GM03348 (cell line): Measurements from ENCODE around the gene KCNN3.

Source experiments
- DNase-seq: peaks from one replicate; pipeline ENCODE4 v3.0.0; 2012; ENCODE audit warnings: low spot score

Gene KCNN3

DNA sequence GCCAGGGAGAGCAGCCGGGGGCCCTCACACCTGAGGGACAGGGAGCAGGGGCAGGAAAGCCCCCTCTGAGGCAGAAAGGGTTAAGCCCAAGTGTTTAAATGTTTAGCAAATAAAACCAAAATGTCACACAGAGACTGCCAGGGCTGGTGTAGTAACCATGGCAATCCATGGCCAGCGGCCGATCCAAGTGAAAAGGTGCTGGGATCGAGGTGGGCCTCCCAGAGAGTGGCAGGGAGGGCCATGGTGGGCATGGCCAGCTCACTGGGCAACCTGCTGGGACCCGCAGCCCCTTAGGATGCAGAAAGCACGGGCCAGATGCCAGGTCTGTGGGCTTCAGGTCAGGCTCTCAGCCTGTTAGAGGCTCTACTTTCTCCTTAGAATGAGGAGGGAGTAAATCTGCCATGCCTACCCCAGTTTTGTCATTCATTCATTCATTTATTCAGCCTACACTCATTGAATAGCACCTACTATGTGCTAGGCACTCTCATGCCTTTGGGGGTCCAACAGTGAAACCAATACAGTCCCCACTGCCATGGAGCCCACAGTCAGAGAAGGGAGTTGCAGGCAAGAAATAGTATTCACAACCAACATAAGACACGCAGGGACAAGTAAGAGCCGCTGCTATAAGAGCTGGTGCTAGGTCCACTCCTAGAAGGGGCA, 56.1 kb downstream of the KCNN3 start:
- no peak for DNase-seq

DNA sequence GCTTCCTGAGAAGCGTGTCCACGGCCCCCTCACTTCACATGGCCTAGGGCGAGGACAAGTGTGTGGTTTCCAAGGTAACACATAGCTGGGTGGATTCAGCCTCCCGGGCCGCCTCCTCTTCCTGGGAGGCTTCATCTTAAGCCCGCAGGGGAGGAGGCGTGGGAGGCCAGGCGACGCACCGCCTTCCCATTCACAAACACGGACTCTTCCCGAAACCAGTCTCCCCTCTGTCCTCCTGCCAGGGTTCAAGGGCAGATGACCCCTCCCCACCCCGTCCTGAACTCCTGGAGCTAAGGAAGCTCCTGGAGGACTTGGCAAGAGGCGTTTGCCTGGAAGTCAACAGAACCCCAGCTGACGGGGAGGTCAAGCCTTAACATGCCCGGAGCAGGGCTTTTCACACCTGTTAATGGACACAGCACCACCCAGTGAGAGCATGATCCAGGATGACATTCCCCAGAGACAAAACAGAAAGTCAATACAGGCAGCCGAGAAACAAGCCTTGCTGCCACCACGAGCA, 56.7 kb downstream of the KCNN3 start:
- no peak for DNase-seq

DNA sequence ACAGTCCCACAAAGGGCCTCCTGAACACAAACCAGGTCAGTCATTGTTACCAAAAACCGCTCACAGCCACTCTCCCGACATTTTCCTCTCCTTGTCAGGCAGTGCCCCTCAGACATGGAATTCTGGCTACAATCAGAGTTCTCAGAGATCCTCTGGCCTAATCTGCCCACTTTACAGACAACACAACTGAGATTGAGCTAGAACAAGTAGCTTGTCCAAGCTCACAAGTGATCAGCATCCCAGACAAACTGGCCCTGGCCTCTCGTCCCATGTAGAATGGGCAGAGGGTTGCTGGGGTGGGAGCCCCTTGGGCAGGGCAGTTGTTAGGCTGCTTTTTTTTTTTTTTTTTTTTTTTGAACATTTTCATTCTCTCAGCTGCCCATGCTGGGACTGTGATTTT, 57.2 kb downstream of the KCNN3 start:
- no peak for DNase-seq

DNA sequence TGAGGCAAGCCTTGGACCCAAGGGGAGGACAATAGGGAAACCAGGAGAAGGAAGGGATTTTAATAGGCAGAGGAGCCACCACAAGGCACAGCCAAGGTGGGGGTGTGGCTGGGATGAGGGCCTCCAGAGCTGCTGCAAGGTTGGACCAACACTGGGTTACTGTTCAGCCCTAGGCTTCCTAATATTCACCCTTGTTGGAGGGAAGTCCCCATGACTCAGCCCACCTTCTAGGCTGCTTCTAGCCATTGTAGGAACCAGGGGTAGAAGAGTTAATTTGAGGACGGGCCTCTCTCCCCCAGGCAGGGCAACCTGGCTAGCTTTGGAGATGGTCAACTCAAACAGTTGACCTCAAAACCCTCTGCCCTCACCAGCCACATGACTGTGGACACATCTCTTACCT, 59.5 kb downstream of the KCNN3 start:
- DNase-seq = no peak

DNA sequence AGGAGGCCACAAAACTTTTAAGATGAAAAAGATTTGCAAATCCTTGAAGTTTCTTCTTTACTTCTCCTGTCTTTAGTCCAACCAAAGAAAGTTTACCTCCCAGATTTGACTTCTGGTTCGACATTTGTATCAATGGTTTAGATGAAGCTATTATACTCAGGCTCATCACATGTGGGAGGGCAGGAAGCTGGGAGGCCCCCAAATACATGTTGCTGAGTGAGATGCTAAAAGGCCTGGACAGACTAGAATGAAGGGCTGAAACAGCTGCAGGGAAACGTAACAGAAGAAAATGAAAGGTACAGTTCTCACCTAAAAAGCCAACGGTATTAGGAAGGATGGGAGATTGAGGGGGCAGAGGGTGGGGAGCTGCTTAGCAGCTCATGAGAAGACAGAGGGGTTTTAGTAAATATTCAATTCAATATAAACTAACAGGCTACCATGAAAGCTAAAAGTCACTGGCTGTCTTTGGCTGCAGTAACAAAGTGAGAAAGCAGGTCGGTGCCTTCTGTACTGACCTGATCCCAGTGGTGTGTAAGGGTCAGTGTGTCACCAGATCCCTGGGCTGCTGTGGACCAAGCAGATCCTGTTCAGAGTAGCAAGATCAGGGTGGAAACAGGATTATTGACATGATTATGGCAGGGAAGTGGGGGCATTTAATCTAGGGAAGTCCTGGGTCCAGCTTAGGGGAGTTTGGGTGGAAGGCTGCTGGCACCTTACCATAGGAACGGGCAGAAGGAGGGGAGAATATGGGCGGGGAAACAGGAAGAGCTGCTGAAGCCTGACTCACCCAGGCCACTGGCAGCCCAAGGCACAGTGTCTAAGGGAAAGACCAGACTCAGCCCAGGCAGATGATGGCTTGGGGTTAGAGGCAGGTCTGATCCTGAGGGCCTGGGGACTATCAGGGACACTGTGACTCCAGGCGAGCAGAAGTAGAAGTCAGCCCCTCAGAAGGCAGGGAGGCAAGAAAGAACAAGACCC, 60.4 kb downstream of the KCNN3 start:
- peak; percentile 77 for DNase-seq

DNA sequence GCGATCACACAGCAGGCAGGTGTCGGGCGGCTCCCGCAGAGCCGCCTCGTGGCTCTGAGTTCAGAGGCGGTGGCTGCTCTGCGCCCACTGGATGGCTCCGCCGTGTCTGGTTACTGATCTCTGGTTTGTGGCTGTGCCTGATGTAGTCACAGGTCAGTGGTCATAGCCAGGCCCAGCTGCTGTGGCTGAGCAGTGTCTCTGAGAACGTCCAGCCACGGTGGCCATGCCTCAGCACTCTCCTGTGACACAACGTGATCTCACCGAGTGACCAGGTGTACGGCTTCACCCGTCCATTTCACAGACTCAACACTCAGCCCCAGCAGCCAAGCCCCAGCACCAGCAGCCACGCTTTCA, 61.2 kb downstream of the KCNN3 start:
- DNase-seq = no peak

DNA sequence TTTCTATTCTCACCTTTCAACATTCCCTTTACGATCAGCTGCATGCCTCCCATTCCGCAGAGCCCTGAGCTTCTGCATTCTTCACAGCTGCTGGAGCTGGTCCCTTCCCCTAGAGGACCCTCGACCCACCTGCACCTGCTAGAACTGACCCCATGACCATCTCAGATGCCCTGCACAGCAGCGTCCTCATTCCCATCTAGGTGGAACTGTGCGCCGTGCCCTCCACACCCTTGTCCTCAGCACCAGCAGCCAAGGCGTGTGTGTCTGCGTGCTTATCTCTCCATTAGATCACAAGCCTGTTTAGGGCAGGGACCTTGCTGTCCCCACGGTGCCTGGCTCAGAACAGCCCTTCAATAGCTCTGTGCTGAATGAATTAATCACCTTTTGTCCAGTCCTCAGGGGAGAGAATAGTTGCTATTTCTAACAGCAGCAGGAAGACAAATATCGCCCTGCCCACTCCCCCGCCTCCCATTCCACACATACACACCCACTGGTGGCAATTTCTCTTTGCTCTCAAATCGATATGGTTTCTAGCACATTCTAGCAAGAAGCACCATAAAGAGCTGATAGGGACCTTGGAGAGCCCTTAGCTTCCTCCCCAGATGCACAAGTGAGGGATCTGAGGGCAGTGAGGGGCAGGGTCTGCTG, 61.7 kb downstream of the KCNN3 start:
- DNase-seq = no peak

DNA sequence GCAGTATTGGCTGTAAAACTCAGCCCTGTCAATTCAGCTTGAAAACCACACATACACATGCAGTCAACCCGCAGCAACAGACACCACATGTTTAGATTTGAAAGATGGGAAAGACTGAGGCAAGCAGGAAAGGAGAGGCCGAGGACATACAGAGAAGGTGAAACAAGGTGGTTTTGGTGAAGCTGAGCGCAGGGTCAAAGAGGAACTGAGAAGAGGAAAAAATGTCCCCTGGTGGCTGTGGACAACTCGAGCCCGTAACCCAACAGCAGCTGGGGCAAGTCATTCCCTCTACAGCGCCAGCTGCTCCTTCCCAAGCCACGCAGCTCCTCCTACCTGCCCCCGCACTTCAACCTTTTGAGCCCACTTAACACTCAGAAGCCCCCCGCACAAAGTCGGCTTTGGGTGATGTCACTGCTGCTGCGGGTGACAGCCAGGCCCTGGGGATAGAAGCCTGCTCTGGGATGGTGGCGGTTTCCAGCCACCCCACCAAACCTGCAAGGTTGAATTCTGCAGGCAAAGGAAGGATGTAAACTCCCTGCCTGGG, 63.0 kb downstream of the KCNN3 start:
- no peak for DNase-seq

DNA sequence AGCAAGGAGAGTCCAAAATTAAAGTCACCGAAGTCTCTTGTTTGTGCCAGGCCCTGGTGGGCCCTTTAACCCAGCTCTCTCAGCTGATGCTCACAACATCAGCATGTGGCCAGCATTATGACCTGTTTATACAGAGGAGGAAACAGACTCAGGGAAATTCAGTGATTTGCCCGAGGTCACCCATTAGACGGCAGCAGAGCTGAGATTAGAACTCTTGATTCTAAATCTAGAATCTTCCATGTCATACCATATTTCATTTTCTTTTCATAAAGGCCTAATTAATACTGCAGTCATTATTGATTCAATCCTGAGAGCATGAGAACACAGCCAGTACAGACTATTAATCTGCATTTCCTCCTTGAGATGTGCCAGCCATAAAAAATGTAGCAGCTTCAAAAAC, 63.7 kb downstream of the KCNN3 start:
- DNase-seq = no peak

DNA sequence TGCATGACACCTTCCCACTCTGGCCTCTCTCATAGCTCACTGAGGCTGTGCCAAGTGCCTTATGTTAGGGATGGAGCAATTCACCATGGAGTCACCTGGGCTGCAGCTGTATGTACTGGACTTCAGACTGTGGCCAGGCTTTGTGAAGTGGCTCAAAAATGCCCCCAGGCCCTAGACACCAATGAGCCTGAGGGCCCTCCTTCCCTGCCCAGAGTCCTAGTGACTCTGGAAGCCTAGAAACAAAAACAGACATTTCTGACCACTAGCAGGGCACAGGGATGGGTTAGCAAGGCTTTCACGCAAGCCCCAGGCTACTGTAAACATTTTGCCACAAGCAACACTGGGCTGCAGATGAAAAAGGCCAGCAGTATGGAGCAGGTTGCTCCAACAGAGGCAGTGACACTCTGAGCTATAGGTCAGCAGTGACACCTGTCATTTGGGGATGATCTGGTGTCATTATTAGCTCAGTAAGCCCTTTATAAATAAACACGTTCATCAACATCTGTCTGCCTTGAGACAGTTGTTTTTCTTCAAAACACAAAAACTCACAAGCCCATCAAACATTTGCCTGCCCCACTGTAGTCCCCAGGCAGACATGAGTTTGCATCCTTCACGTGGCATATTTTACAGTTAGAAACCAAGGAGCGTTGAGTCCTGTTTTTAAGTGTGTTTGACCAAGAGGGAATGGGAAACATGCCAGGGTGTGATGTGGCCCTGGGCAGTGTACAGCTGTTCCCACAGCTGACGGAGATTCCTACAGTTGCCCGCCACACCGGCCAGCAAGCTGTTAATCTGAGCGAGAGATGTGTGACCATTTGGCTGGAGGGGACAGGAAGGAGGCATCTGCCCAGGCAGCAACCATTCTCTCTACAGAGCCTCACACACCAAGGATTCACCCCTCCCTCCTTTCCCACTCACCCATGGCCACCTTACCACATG, 66.8 kb downstream of the KCNN3 start:
- DNase-seq = no peak

DNA sequence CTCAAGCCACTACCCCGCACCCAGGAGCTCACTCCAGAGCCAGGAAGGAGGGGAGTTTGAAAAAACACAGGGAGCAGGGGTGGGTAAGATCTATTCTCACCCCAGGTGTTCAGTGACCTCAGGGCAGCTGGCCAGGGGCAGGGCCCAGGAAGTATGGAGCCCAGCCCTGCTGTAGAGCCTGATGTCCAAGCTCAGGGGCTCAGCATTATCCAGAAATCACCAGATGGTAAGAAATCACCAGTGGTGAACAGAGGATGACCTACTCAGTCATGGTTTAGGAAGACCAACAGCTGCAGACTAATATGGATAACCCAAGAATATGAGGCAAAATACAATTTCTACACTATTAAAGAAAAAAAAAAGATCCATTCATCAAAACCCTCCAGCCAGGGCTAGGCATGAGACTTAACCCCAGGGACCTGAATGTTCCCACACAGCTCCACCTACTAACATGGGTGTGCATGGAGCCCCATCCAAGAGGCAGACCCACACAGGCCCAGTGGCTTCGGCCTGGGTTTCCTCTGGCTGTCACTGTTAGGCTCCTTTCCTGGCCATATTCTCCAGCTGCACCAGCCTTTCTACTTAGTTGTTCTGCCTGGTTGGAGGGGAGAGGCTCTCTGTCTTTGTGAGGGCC, 67.6 kb downstream of the KCNN3 start:
- no peak for DNase-seq

DNA sequence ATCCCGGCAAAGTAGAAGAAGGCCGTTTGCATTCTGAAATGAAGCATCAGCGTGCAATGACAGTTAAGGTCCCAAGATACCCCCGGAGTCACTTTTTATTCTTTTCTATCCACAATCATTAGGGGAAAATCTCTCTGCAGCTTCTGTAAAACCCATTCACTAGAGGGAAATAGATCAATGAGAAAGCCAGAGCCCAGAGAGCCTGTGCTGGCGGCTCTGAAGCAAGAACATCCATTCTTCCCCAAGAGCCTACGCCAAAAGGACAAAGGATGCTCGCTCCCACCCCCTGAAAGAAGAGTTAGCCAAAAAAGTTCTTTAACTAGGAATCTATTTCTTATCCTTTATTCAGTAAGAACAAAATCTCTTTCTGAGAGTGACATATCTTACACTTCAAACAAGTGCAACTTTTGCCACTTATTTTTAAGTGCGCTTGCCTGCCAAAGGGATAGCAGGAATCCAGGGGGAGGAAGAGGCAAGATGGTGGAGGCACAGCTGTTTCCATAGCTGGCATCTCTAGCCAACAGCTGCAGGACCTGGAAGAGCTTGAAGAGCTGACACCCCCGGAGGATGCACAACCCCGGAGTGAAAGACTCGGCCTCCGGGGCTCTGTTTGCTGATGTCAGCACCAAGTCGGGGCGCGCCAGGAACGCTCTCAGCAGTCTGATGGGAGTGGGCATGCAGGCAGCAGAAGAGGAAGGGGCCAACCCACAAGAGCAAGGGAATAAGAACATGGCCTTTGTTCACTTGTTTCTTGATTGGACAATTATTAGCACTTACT, 68.7 kb downstream of the KCNN3 start:
- DNase-seq = no peak

DNA sequence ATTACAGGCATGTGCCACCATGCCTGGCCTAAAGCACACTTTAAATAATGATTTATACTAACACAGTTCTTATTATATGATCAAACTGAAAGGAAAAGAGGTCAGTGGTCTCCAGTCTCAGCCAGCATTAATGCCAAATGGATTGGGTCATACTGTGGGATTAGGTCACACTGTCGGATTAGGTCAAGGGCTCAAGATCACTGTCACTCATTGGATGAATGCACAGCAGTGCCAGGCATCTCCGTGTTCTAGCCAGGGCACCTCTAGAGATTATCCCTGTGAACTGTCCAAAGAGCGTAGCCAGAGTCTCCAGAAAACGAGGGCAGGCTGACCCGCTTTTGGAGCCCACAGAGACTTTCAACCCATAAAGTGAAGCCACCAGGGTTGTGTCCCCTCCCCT, 70.9 kb downstream of the KCNN3 start:
- no peak for DNase-seq

DNA sequence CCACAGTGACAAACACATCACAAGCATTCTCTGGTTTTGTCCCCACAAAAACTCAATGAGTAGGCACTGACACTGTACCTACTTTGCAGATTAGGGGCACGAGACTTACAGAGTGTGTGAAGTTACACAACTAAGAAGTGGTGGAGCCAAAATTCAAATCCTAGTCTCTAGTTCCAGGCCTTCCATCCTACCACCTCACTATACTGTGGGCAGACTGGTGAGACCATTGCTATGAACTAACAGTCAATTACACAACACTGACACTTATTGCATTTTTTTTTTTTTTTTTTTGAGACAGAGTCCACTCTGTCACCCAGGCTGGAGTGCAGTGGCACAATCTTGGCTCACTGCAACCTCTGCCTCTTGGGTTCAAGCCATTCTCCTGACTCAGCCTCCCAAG, 71.4 kb downstream of the KCNN3 start:
- no peak for DNase-seq

DNA sequence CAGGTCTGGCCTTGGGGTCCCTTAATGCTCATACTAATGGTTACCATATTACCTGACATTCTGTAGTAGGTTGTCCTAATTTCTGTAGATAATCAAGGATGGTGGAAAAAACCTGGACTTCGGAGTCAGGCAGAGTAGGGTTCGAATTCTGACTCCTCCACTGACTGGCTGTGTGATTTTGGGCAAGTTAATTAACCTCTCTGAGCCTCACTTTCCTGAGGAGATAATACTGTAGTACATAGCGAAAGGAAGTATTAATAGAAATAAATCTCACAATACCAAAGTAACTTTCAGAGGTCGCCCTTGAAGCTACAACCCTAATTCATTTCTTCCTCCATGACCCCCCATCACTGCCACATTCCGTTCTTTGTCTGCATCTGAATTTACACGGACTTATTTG, 72.9 kb downstream of the KCNN3 start:
- no peak for DNase-seq

DNA sequence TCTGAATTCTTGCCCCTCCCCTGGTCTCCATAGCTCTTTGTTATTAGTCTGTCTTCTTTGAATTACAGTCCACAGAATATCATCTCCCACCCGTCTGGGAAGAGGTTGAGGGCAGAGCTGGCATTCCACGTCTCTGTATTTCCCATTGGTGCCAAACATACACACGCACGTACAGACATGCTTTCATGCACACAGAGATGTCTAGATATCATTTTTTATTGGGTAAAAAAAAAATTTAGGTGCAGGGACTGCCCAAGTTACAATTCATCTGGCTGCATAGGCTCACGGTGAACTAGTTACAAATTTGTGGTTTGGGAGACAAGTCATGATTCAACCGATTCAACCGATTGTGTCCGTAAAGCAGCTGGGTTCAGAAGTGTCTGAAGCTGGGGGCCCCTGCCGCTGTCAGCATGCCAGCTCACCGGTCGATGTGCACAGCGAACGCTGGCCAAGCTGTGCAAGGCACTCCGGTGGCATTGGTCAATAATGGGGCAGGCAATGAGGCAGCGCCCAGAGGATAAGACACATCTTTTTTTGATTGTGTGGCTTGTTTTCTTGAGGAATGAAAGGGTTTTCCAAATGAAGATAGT, 73.7 kb downstream of the KCNN3 start:
- DNase-seq = no peak

DNA sequence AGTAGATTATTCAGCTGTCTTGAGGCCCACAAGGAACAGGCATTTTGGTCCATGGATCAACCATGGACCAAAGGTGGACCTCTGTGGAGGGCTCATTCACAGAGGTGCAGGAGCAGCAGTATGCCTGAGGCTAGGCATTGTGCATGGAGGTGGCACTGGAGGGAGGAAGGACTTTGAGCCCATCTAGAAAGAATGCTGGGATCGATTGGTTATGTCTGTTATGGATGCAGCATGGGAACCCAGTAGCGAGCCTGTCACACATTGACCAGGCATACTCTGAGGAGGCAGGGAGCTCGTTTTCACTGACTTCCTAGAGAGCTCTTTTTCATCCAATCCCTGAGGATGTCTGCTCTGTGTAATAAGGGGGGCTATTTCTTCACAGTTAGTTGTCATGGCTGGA, 75.5 kb downstream of the KCNN3 start:
- no peak for DNase-seq

DNA sequence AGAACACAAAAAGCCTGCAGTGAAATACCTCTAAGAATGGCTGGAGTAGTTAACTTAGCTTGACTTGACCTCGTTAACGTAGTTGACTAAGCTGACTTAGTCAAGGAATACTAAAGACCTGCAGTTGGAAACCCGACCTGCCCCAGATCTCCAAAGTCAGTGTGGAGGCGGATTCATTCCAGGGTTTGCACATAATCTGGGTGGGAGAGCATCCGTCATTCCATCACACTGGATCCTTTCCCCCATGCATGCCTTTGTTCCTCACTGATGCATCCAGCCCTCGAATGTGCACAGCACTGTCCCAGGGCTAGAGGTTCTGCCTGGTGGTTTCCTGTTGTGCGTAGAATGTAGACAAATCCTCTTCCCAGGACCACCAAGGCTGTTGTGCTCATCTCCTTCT, 76.4 kb downstream of the KCNN3 start:
- no peak for DNase-seq

DNA sequence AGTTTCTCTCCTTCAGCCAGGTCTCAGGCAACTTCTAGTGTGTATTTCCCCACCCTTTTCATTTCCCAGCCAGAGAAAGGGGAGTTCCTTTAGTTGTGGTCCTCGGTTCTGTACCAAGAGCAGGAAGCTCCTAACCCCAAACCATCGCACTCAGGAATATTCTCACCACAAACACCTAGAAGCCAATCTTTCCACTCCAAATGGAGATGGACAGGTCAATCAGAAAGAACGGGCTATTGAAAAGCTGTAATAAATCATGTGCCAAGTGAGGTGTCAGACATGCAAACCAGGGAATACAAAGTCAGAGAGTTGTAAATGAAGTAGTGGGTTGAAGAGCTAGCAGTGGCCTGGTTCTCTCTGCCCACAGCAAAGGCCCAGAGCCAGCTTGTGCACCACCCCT, 77.2 kb downstream of the KCNN3 start:
- no peak for DNase-seq
